Suprapubic skin (tissue), 4 donors: ENCODE measurements around the gene LRRC8E. TPM values are rescaled to one million over a fixed set of nuclear protein-coding genes. Genes with fewer than 3 reads are reported as not detected.

Experiments used
- DNase-seq, 2 donors: peaks; one replicate each; pipeline ENCODE4 v3.0.0-alpha.2; 2019; ENCODE audit warnings: low spot score in 2 of 2
- H3K27ac ChIP-seq: fragments of 200-600 bp; sonication (generic); one replicate; pipeline ENCODE4 v1.5.1; 2019
- H3K27me3 ChIP-seq: fragments of 200-600 bp; sonication (generic); one replicate; pipeline ENCODE4 v1.5.1; 2019
- H3K36me3 ChIP-seq: fragments of 200-600 bp; sonication (generic); one replicate; pipeline ENCODE4 v1.5.1; 2019
- H3K4me1 ChIP-seq: fragments of 200-600 bp; sonication (generic); one replicate; pipeline ENCODE4 v1.5.1; 2019
- H3K4me3 ChIP-seq: fragments of 200-600 bp; sonication (generic); one replicate; pipeline ENCODE4 v1.5.1; 2019; ENCODE audit warnings: mild to moderate bottlenecking
- H3K9me3 ChIP-seq: fragments of 200-600 bp; sonication (generic); one replicate; pipeline ENCODE4 v1.5.1; 2019
- EP300 ChIP-seq: sonication (generic); formaldehyde crosslinking; IDR thresholded peaks from one replicate; pipeline ENCODE4 v1.6.1; 2017; ENCODE audit warnings: antibody characterized with exemption
- POLR2A ChIP-seq, 2 donors: fragments of 450-650 bp; IDR thresholded peaks; one replicate each; pipeline ENCODE4 v1.6.1; 2017; ENCODE audit warnings: antibody characterized with exemption in 2 of 2, mild to moderate bottlenecking in 2 of 2, moderate library complexity in 2 of 2
- POLR2AphosphoS5 ChIP-seq, 3 donors: sonication (generic); formaldehyde crosslinking; IDR thresholded peaks; one replicate each; pipeline ENCODE4 v1.6.1; 2017; ENCODE audit warnings: antibody characterized with exemption in 3 of 3
- WGBS: methylation state at CpG from one replicate; pipeline ENCODE4 v1.1.5; 2018; 5-methylcytosine and 5-hydroxymethylcytosine counted together
- total RNA-seq, 4 donors: library from RNA; depleted of rRNA; stranded (reverse); fragments of >200 nt; gene quantifications; one replicate each; pipeline ENCODE4 v1.1.0, GENCODE V29; 2016
- TF ChIP-seq, protein P1 (sequence below), 2 donors: fragments of 200-600 bp in 1 of 2; fragments of 450-650 bp in 1 of 2; sonication (generic) in 1 of 2; IDR thresholded peaks; one replicate each; pipeline ENCODE4 v1.5.1; 2016 to 2019; ENCODE audit warnings: antibody characterized with exemption in 2 of 2, mild to moderate bottlenecking in 1 of 2, moderate library complexity in 1 of 2

LRRC8E gene
- total RNA-seq, 4 donors from 2014 or later = 15.2 to 41.6 (median 30.9) TPM

DNA sequence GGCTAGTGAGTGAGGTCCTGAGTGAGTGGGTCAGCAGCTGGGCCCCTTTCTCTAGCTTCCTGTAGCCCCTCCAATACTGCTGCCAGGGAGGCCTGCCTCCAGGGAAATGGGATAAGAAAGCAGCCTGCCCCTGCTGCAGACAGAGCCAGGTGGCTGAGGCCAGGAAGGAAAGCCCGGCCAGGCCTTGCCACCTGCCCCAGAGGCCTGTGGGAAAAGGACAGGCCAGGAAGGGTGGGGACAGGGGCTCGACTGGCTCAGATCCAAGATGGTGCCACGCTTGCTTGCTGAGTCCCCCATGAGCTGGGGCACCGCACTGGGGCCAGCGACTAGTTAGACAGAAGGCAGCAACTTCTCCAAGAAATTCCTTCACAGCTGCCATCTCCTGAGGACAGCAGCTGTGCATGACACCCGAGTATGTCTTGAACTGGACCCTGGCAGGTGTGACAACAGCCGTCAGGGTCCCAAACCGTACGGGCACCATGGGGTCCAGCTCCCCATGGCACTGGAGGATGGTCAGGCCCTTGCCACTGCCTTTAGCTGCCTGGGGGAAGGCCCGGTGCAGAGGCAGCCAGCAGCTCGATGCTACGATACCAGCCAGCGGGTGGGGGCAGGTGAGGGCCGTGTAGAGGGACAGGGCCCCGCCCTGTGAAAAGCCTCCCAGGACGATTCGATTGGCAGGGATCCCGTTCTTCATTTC lies 9.1 kb upstream of the LRRC8E start:
- WGBS = 26% methylated on average over 5 of the region's 18 CpGs
- H3K36me3 ChIP-seq = no peaks in the 10 kb centered on the region
- DNase-seq = no peak
- H3K4me3 ChIP-seq = no peak overlapping the region
- H3K4me1 ChIP-seq = peaks cover 7% of the 10 kb centered on the region
- H3K9me3 ChIP-seq = no peaks in the 10 kb centered on the region
- peaks cover 9% of the 10 kb centered on the region for H3K27me3 ChIP-seq
- TF ChIP-seq POLR2AphosphoS5 (IDR thresholded peaks at IDR 0.05) (no peak), POLR2A (IDR thresholded peaks at IDR 0.05) (no peak), EP300 (no peak)
- TF ChIP-seq, protein P1, sequence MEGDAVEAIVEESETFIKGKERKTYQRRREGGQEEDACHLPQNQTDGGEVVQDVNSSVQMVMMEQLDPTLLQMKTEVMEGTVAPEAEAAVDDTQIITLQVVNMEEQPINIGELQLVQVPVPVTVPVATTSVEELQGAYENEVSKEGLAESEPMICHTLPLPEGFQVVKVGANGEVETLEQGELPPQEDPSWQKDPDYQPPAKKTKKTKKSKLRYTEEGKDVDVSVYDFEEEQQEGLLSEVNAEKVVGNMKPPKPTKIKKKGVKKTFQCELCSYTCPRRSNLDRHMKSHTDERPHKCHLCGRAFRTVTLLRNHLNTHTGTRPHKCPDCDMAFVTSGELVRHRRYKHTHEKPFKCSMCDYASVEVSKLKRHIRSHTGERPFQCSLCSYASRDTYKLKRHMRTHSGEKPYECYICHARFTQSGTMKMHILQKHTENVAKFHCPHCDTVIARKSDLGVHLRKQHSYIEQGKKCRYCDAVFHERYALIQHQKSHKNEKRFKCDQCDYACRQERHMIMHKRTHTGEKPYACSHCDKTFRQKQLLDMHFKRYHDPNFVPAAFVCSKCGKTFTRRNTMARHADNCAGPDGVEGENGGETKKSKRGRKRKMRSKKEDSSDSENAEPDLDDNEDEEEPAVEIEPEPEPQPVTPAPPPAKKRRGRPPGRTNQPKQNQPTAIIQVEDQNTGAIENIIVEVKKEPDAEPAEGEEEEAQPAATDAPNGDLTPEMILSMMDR (IDR thresholded peaks at IDR 0.05) = no peak
- no peak overlapping the region for H3K27ac ChIP-seq

DNA sequence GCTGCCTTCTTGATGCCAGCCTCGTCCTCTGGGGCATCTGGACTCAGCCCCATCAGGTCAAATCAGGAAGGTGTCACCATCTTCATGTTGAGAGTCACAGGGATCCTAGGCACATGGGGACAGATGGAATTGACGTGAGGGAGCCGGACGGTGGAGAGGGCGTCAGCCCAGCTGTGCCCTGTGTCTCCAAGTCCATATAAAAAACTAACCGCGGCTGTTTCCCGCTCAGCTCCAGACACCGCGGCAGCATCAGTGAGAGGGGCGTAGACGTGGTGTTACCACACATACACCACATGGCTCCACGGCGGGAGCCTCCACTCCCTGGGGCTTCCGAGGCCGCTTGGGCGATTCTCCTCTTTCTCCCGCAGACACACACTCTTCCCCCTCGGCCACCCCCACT lies 8.5 kb upstream of the LRRC8E start:
- Histone ChIP-seq H3K4me1 (peaks cover 1% of the 10 kb centered on the region), H3K9me3 (no peaks in the 10 kb centered on the region), H3K4me3 (no peak overlapping the region), H3K36me3 (no peaks in the 10 kb centered on the region), H3K27ac (no peak overlapping the region), H3K27me3 (peaks cover 4% of the 10 kb centered on the region)
- TF ChIP-seq POLR2AphosphoS5 (IDR thresholded peaks at IDR 0.05) = no peak
- TF ChIP-seq, protein P1 (IDR thresholded peaks at IDR 0.05) = no peak
- no peak for TF ChIP-seq EP300
- TF ChIP-seq POLR2A (IDR thresholded peaks at IDR 0.05) = no peak
- no peak for DNase-seq
- WGBS = 72% methylated on average over 19 of the region's 19 CpGs

DNA sequence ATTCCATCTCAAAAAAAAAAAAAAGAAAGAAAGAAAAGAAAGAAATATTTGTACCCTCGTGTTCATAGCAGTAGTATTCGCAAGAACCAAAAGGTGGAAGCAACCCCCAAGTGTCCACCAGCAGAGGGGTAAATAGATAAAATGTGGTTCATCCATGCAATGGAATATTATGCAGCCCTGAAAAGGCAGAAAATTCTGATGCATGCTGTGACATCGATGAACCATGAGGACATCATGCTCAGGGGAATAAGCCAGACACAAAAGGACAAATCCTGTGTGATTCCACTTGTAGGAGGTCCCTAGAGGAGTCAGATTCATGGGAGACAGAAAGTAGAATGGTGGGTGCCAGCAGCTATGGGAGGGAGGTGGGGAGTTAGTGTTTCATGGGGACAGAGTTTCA lies 6.4 kb upstream of the LRRC8E start:
- no peak overlapping the region for H3K27ac ChIP-seq
- no peaks in the 10 kb centered on the region for H3K36me3 ChIP-seq
- H3K9me3 ChIP-seq = no peaks in the 10 kb centered on the region
- TF ChIP-seq POLR2AphosphoS5 (IDR thresholded peaks at IDR 0.05) (no peak), EP300 (no peak), POLR2A (IDR thresholded peaks at IDR 0.05) (no peak)
- TF ChIP-seq, protein P1 (IDR thresholded peaks at IDR 0.05) = no peak
- no peak overlapping the region for H3K4me3 ChIP-seq
- H3K4me1 ChIP-seq = no peaks in the 10 kb centered on the region
- no peaks in the 10 kb centered on the region for H3K27me3 ChIP-seq
- DNase-seq = no peak
- 92% methylated on average over 3 of the region's 3 CpGs for WGBS

DNA sequence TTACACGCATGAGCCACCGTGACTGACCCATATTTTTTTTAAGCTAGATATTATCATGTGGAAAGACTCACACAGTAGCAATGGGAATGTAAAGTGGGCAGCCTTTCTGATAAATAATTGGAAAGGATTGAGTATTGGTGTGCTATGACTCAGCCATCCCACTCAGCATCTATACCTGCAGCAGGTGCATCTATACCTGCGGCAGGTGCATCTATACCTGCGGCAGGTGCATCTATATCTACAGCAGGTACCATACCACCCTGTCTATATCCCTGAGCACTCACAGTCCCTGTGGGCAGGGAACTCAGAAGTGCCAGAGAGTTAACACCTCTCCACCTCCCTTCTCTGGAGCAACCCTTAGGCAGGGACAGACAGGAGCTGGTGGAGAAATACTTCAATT lies 5.2 kb upstream of the LRRC8E start:
- WGBS = 77% methylated on average over 4 of the region's 4 CpGs
- H3K4me1 ChIP-seq = peaks cover 3% of the 10 kb centered on the region

More for the DNA sequence above, 5.2 kb upstream of the LRRC8E start:
- no peak for DNase-seq
- Histone ChIP-seq H3K4me3 (no peak overlapping the region), H3K36me3 (no peaks in the 10 kb centered on the region), H3K9me3 (no peaks in the 10 kb centered on the region), H3K27me3 (peaks cover 5% of the 10 kb centered on the region), H3K27ac (no peak overlapping the region)
- TF ChIP-seq EP300 (no peak), POLR2A (IDR thresholded peaks at IDR 0.05) (no peak), POLR2AphosphoS5 (IDR thresholded peaks at IDR 0.05) (no peak)
- TF ChIP-seq, protein P1 (IDR thresholded peaks at IDR 0.05) = no peak
